ENCODE measurements around the gene DKK3. TPM values are rescaled to one million over a fixed set of nuclear protein-coding genes. Genes with fewer than 3 reads are reported as not detected.

The DKK3 gene
- polyA plus RNA-seq, 1 of the 3 experiments (the other 2 are of a cell fraction), result 1,174 TPM

GRCh38 chr11:11968511-11969280, 39.7 kb downstream of the DKK3 start:
- no peak overlapping the region; a peak in 1 of 4 replicates for H3K4me3 ChIP-seq (ENCODE audit: low read depth in 2 of 2, low read length in 1 of 2)
- H3K27ac ChIP-seq (ENCODE audit: low read depth in 2 of 2, low read length in 1 of 2), result peak overlapping the region; percentile 85 to 100
- WGBS (ENCODE audit: low lambda C conversion rate), result 45% methylated on average over 6 of the region's 11 CpGs
- no peaks in the 10 kb centered on the region for H3K27me3 ChIP-seq (ENCODE audit: insufficient read depth)
- CTCF ChIA-PET, result interaction anchor here (0.6 to 5.0 kb wide), 7 partner anchors 9 to 320 kb away, joined by 3 to 39 read pairs (median 9); no protein-coding TSS in a partner anchor
- POLR2A ChIA-PET, result interaction anchor here (1.1 to 2.3 kb wide), 3 partner anchors 11 to 41 kb away, joined by 4 to 21 read pairs (median 6); no protein-coding TSS in a partner anchor
- no peaks in the 10 kb centered on the region for H4K20me1 ChIP-seq (ENCODE audit: insufficient read depth)
- H3K9me3 ChIP-seq, result no peaks in the 10 kb centered on the region
- H3F3A ChIP-seq (replicated peaks; ENCODE audit: insufficient read depth), result peaks cover 15% of the 10 kb centered on the region
- H3K4me1 ChIP-seq (ENCODE audit: control insufficient read depth in 1 of 2, insufficient read depth in 2 of 2, low read depth in 1 of 2, low read length in 1 of 2), result peaks cover 39 to 94% of the 10 kb centered on the region in 2 experiments
- no peak overlapping the region for H2AFZ ChIP-seq (ENCODE audit: low read depth)
- peak overlapping the region; percentile 4; the same call in 1 of the 2 replicates for H3K4me2 ChIP-seq
- H3K9ac ChIP-seq, result peak overlapping the region; percentile 43; the same call in 1 of the 2 replicates
- peaks cover 38 to 44% of the 10 kb centered on the region in 2 experiments for H3K36me3 ChIP-seq (replicated peaks in 1 of 2; ENCODE audit: control insufficient read depth in 1 of 2, insufficient read depth in 2 of 2, low read length in 1 of 2)
- H3K9me2 ChIP-seq, result no peaks in the 10 kb centered on the region
- H3K79me2 ChIP-seq (ENCODE audit: insufficient read depth), result peaks cover 34% of the 10 kb centered on the region
- DNase-seq, result peak; percentile 89
- TF ChIP-seq TAF1 (IDR thresholded peaks at IDR 0.05; ENCODE audit: borderline replicate concordance, low read depth, low read length) (no peak), POLR2AphosphoS5 (IDR thresholded peaks at IDR 0.05; ENCODE audit: low read depth, low read length) (peak; percentile 92), SMC3 (IDR thresholded peaks at IDR 0.05; ENCODE audit: low read depth, low read length) (no peak; the same call in 1 of the 2 replicates), ZBTB33 (IDR thresholded peaks at IDR 0.05; ENCODE audit: borderline replicate concordance, low read depth) (no peak), RFX5 (IDR thresholded peaks at IDR 0.05; ENCODE audit: low read length) (no peak), FOXJ3 (CRISPR knock-in tag; IDR thresholded peaks at IDR 0.05) (peak; percentile 96), JUND (IDR thresholded peaks at IDR 0.05) (no peak; the same call in 1 of the 2 replicates), PBX3 (IDR thresholded peaks at IDR 0.05) (no peak; the same call in 1 of the 2 replicates), CTCF (IDR thresholded peaks at IDR 0.05) (no peak), GATA2 (CRISPR knock-in tag; IDR thresholded peaks at IDR 0.05) (peak; percentile 73), CHD2 (IDR thresholded peaks at IDR 0.05; ENCODE audit: low read length, partially characterized antibody) (peak; percentile 72), MAX (IDR thresholded peaks at IDR 0.05; ENCODE audit: low read depth) (peak; percentile 79), RCOR1 (IDR thresholded peaks at IDR 0.05; ENCODE audit: low read length) (peak; percentile 90), RAD21 (IDR thresholded peaks at IDR 0.05; ENCODE audit: low read length) (peak; percentile 26), FOSL2 (IDR thresholded peaks at IDR 0.05; ENCODE audit: borderline replicate concordance, low read depth) (no peak), TEAD4 (IDR thresholded peaks at IDR 0.05; ENCODE audit: borderline replicate concordance, insufficient read depth) (peak; percentile 57; the same call in 1 of the 2 replicates), TCF12 (IDR thresholded peaks at IDR 0.05) (peak; percentile 100), GABPA (IDR thresholded peaks at IDR 0.05; ENCODE audit: low read depth) (no peak), MXI1 (IDR thresholded peaks at IDR 0.05; ENCODE audit: low read depth, low read length) (no peak), MEF2A (IDR thresholded peaks at IDR 0.05; ENCODE audit: borderline replicate concordance, low read depth) (no peak), FOXM1 (IDR thresholded peaks at IDR 0.05; ENCODE audit: low read depth) (0 out of 2 replicates have a peak, but pooled peaks have one; percentile 35), NRF1 (IDR thresholded peaks at IDR 0.05; ENCODE audit: low read depth, low read length) (no peak), USF2 (IDR thresholded peaks at IDR 0.05; ENCODE audit: borderline replicate concordance, low read depth, low read length) (peak; percentile 52; the same call in 1 of the 2 replicates)
